H9 (cell line): ENCODE measurements around the gene KATNIP. TPM values are rescaled to one million over a fixed set of nuclear protein-coding genes. Genes with fewer than 3 reads are reported as not detected.

ENCODE experiments used
- DNase-seq: peaks from one replicate; pipeline ENCODE4 v3.0.0-alpha.2; 2017
- H2AFZ ChIP-seq: one replicate; pipeline ENCODE4 v1.6.1; 2013; ENCODE audit warnings: mild to moderate bottlenecking, low read length, control low read depth, moderate library complexity
- H2AK5ac ChIP-seq: 2 replicates; pipeline ENCODE4 v1.6.1; 2013; ENCODE audit warnings: low read length, control low read depth, mixed read lengths; ENCODE audit not compliant: insufficient read length
- H2BK120ac ChIP-seq: one replicate; pipeline ENCODE4 v1.6.1; 2013; ENCODE audit warnings: low read depth, mild to moderate bottlenecking, low read length, control low read depth, inconsistent platforms; ENCODE audit not compliant: poor library complexity, severe bottlenecking
- H2BK12ac ChIP-seq: 2 replicates; pipeline ENCODE4 v1.6.1; 2013; ENCODE audit warnings: low read length, control low read depth, mixed read lengths, low read depth; ENCODE audit not compliant: insufficient read length
- H2BK15ac ChIP-seq: 2 replicates; pipeline ENCODE4 v1.6.1; 2013; ENCODE audit warnings: low read depth, low read length, control low read depth
- H2BK20ac ChIP-seq: one replicate; pipeline ENCODE4 v1.6.1; 2013; ENCODE audit warnings: low read depth, mild to moderate bottlenecking, low read length, control low read depth, inconsistent platforms; ENCODE audit not compliant: poor library complexity, severe bottlenecking
- H2BK5ac ChIP-seq: 2 replicates; pipeline ENCODE4 v1.6.1; 2013; ENCODE audit warnings: low read length, control low read depth, mixed read lengths; ENCODE audit not compliant: insufficient read length
- H3K14ac ChIP-seq: 2 replicates; pipeline ENCODE4 v1.6.1; 2013; ENCODE audit warnings: low read length, control low read depth; ENCODE audit not compliant: insufficient read depth
- H3K18ac ChIP-seq: 2 replicates; pipeline ENCODE4 v1.6.1; 2013; ENCODE audit warnings: low read depth, mild to moderate bottlenecking, mixed read lengths, low read length, control low read depth; ENCODE audit not compliant: insufficient read length
- H3K23ac ChIP-seq: 2 replicates; pipeline ENCODE4 v1.6.1; 2013; ENCODE audit warnings: low read length, control low read depth, mixed read lengths, low read depth; ENCODE audit not compliant: insufficient read length
- H3K23me2 ChIP-seq: 2 replicates; pipeline ENCODE4 v1.6.1; 2013; ENCODE audit warnings: low read depth, mild to moderate bottlenecking, mixed read lengths, low read length, control low read depth; ENCODE audit not compliant: insufficient read length, poor library complexity, severe bottlenecking
- H3K27ac ChIP-seq: 2 replicates; pipeline ENCODE4 v1.5.1; 2013; ENCODE audit warnings: low read length, control low read depth, mixed read lengths, low read depth; ENCODE audit not compliant: insufficient read length
- H3K27me3 ChIP-seq: 2 replicates; pipeline ENCODE4 v1.6.1; 2013; ENCODE audit warnings: low read length, control low read depth, inconsistent platforms; ENCODE audit not compliant: insufficient read depth
- H3K4ac ChIP-seq: 2 replicates; pipeline ENCODE4 v1.6.1; 2013; ENCODE audit warnings: low read depth, mild to moderate bottlenecking, control low read depth, inconsistent platforms, low read length, moderate library complexity
- H3K4me1 ChIP-seq: 2 replicates; pipeline ENCODE4 v1.6.1; 2013; ENCODE audit warnings: low read length, control low read depth, inconsistent platforms; ENCODE audit not compliant: insufficient read depth
- H3K4me2 ChIP-seq: 2 replicates; pipeline ENCODE4 v1.6.1; 2013; ENCODE audit warnings: low read length, control low read depth, mixed read lengths; ENCODE audit not compliant: insufficient read length, insufficient read depth
- H3K56ac ChIP-seq: 2 replicates; pipeline ENCODE4 v1.6.1; 2013; ENCODE audit warnings: low read depth, mild to moderate bottlenecking, mixed read lengths, low read length, control low read depth; ENCODE audit not compliant: insufficient read length
- H3K79me1 ChIP-seq: 2 replicates; pipeline ENCODE4 v1.6.1; 2013; ENCODE audit warnings: low read depth, mild to moderate bottlenecking, moderate library complexity, low read length, control low read depth, inconsistent platforms; ENCODE audit not compliant: insufficient read depth, poor library complexity, severe bottlenecking
- H3K79me2 ChIP-seq: 2 replicates; pipeline ENCODE4 v1.6.1; 2013; ENCODE audit warnings: low read length, control low read depth, inconsistent platforms; ENCODE audit not compliant: insufficient read depth
- H3K9ac ChIP-seq: 2 replicates; pipeline ENCODE4 v1.6.1; 2013; ENCODE audit warnings: low read length, control low read depth, mixed read lengths; ENCODE audit not compliant: insufficient read length; ENCODE audit errors: extremely low read depth
- H3K9me3 ChIP-seq: one replicate; pipeline ENCODE4 v1.6.1; 2013; ENCODE audit warnings: low read depth, low read length, inconsistent platforms; ENCODE audit not compliant: control insufficient read depth
- H3T11ph ChIP-seq: one replicate; pipeline ENCODE4 v1.6.1; 2013; ENCODE audit warnings: mild to moderate bottlenecking, low read length, control low read depth, inconsistent platforms
- H4K20me1 ChIP-seq: one replicate; pipeline ENCODE4 v1.6.1; 2013; ENCODE audit not compliant: control insufficient read depth, insufficient read length, insufficient read depth
- H4K5ac ChIP-seq: 2 replicates; pipeline ENCODE4 v1.6.1; 2013; ENCODE audit warnings: low read depth, mild to moderate bottlenecking, mixed read lengths, low read length, control low read depth; ENCODE audit not compliant: insufficient read length
- H4K8ac ChIP-seq: replicated peaks from 2 replicates; pipeline ENCODE4 v1.6.1; 2013; ENCODE audit warnings: low read length, control low read depth, mixed read lengths, low read depth; ENCODE audit not compliant: insufficient read length
- H4K91ac ChIP-seq: 2 replicates; pipeline ENCODE4 v1.6.1; 2013; ENCODE audit warnings: low read depth, mild to moderate bottlenecking, moderate library complexity, mixed read lengths, low read length, control low read depth; ENCODE audit not compliant: insufficient read length
- H3K27ac Mint-ChIP-seq, 3 experiments: 2 replicates in 2 of 3; 3 replicates in 1 of 3; pipeline ENCODE4 v1.8.0; 2020 to 2021; ENCODE audit warnings: mixed read lengths in 3 of 3, mild to moderate bottlenecking in 1 of 3, moderate library complexity in 1 of 3
- H3K27me3 Mint-ChIP-seq: 2 replicates; pipeline ENCODE4 v1.8.0; 2021; ENCODE audit warnings: low read depth, mild to moderate bottlenecking, moderate library complexity, mixed read lengths
- H3K36me3 Mint-ChIP-seq, 3 experiments: 2 replicates in 2 of 3; 3 replicates in 1 of 3; pipeline ENCODE4 v1.8.0; 2020 to 2021; ENCODE audit warnings: low read depth in 3 of 3, mixed read lengths in 3 of 3; ENCODE audit not compliant: insufficient read depth in 1 of 3
- H3K4me1 Mint-ChIP-seq, 2 experiments: 2 replicates each; pipeline ENCODE4 v1.8.0; 2020; ENCODE audit warnings: mixed read lengths in 2 of 2
- H3K4me3 Mint-ChIP-seq, 2 experiments: 2 replicates in 1 of 2; 3 replicates in 1 of 2; pipeline ENCODE4 v1.8.0; 2020 to 2021; ENCODE audit warnings: mild to moderate bottlenecking in 2 of 2, mixed read lengths in 2 of 2, moderate library complexity in 1 of 2
- H3K9me3 Mint-ChIP-seq, 2 experiments: 2 replicates in 1 of 2; 3 replicates in 1 of 2; pipeline ENCODE4 v1.8.0; 2020; ENCODE audit warnings: mild to moderate bottlenecking in 2 of 2, mixed read lengths in 2 of 2, moderate library complexity in 1 of 2
- WGBS: extraction: QIAGEN DNeasy Blood & Tissue Kit; methylation state at CpG from one replicate; pipeline ENCODE4 v1.1.7; 2013; ENCODE audit warnings: missing lambda C conversion rate, low lambda C conversion rate, mixed read lengths; ENCODE audit not compliant: insufficient read length; ENCODE audit errors: extremely low coverage; 5-methylcytosine and 5-hydroxymethylcytosine counted together
- total RNA-seq: library from RNA; stranded (reverse); gene quantifications from 2 replicates; pipeline ENCODE4 v1.2.1, GENCODE V29; 2021
- TF ChIP-seq, protein P1 (sequence below): fragments of 200-600 bp; sonication (generic); conservative IDR thresholded peaks from 3 replicates; pipeline ENCODE4 v1.8.0; 2021; ENCODE audit warnings: antibody characterized with exemption, mild to moderate bottlenecking

Gene KATNIP
- total RNA-seq, 1 experiment from 2014 or later, result 13.2 TPM

DNA sequence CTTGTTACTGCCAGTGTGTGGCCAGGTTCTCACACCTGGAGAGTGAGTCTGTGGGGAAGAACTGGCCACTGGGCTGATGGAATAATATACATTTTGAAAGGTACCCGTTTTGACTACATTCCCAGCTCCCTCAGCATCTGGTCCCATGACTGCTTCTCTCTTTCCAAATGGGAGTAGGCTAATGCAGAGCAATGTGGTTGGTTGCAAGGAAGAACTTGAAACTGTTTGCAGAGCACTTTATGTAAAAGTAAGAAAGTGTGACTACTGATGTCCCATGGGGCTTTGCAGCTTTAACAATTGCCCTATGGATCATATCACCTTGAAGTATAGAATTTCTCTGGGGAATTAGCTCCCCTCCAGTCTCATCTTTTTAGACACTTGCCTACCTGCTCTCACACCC is 9.0 kb downstream of the KATNIP start:
- Histone ChIP-seq H2BK15ac (no peak overlapping the region), H3K27me3 (no peaks in the 10 kb centered on the region), H2BK120ac (no peak overlapping the region), H2BK20ac (no peak overlapping the region), H3K23ac (no peak overlapping the region), H3K4me1 (no peaks in the 10 kb centered on the region), H3T11ph (no peak overlapping the region), H3K23me2 (no peaks in the 10 kb centered on the region), H3K79me2 (no peaks in the 10 kb centered on the region), H3K9ac (no peak overlapping the region), H2AFZ (no peak overlapping the region), H3K27ac (no peak overlapping the region), H3K18ac (no peak overlapping the region), H3K56ac (no peak overlapping the region), H3K14ac (no peak overlapping the region), H2BK5ac (no peak overlapping the region), H4K20me1 (no peaks in the 10 kb centered on the region), H4K91ac (no peak overlapping the region), H3K79me1 (no peaks in the 10 kb centered on the region), H2AK5ac (no peak overlapping the region), H4K8ac (no peak overlapping the region), H4K5ac (no peak overlapping the region), H3K4ac (no peak overlapping the region), H2BK12ac (no peak overlapping the region), H3K9me3 (no peaks in the 10 kb centered on the region), H3K4me2 (no peak overlapping the region)
- H3K9me3 Mint-ChIP-seq, result no peaks in the 10 kb centered on the region
- WGBS, result no CpG with 5 or more reads among the region's 1 CpG
- H3K4me3 Mint-ChIP-seq, result no peak overlapping the region
- no peak overlapping the region for H3K27ac Mint-ChIP-seq
- TF ChIP-seq, protein P1, sequence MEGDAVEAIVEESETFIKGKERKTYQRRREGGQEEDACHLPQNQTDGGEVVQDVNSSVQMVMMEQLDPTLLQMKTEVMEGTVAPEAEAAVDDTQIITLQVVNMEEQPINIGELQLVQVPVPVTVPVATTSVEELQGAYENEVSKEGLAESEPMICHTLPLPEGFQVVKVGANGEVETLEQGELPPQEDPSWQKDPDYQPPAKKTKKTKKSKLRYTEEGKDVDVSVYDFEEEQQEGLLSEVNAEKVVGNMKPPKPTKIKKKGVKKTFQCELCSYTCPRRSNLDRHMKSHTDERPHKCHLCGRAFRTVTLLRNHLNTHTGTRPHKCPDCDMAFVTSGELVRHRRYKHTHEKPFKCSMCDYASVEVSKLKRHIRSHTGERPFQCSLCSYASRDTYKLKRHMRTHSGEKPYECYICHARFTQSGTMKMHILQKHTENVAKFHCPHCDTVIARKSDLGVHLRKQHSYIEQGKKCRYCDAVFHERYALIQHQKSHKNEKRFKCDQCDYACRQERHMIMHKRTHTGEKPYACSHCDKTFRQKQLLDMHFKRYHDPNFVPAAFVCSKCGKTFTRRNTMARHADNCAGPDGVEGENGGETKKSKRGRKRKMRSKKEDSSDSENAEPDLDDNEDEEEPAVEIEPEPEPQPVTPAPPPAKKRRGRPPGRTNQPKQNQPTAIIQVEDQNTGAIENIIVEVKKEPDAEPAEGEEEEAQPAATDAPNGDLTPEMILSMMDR, result no peak
- no peaks in the 10 kb centered on the region for H3K4me1 Mint-ChIP-seq
- DNase-seq, result no peak
- H3K36me3 Mint-ChIP-seq, result no peaks in the 10 kb centered on the region
- H3K27me3 Mint-ChIP-seq, result no peaks in the 10 kb centered on the region
